DMS 273 (cell line): ENCODE data around the gene BAIAP2.

ENCODE experiments used
- DNase-seq: peaks from one replicate; lab custom pipeline; 2025; ENCODE audit not compliant: unreplicated experiment; lab: John Stamatoyannopoulos, UW

Gene BAIAP2

GRCh38 chr17:81034779-81035520 lies at the start of gene BAIAP2:
Gene BAIAP2, plus strand, starts transcription at chr17:81035151. Its CDS starts 104 bp downstream, at chr17:81035255.
- peak; percentile 97 for DNase-seq

DNA sequence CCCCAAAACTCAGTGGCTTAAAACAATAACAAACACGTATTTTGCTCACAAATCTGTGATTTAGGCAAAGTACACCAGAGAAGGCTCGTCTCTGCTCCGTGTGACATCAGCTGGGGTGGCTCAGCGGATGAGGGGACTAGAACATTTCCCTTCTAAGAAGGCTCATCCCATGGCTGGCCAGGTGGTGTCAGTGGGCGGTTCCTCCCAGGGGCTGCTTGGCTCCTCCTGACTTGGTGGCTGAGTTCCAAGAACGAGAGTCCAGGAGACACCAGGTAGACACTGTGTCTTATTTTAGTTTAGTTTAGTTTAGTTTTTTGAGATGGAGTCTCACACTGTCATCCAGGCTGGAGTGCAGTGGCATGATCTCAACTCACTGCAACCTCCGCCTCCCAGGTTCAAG lies 48.9 kb upstream of the BAIAP2 start:
- no peak for DNase-seq

GRCh38 chr17:80986816-80987475 lies 48.0 kb upstream of the BAIAP2 start:
- DNase-seq: no peak

- no peak for DNase-seq
Measured at GRCh38 chr17:80987941-80988461, 47.0 kb upstream of the BAIAP2 start.

DNA sequence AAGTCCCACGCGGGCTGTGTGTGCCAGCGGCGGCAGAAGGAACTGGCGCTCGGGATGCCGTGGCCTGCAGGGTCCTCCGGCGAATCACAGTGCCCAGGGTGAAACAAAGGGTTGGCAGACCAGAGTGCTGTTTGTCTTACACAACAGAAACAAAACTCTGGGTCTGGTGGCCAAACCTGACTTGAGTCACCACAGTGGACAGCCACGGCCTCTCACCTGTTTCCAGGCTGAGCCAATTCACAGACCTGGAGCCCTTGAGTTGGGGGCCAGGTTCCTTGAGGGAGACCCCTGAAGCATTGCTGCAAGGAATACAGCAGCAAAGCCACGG lies 45.4 kb upstream of the BAIAP2 start:
- DNase-seq: no peak

DNA sequence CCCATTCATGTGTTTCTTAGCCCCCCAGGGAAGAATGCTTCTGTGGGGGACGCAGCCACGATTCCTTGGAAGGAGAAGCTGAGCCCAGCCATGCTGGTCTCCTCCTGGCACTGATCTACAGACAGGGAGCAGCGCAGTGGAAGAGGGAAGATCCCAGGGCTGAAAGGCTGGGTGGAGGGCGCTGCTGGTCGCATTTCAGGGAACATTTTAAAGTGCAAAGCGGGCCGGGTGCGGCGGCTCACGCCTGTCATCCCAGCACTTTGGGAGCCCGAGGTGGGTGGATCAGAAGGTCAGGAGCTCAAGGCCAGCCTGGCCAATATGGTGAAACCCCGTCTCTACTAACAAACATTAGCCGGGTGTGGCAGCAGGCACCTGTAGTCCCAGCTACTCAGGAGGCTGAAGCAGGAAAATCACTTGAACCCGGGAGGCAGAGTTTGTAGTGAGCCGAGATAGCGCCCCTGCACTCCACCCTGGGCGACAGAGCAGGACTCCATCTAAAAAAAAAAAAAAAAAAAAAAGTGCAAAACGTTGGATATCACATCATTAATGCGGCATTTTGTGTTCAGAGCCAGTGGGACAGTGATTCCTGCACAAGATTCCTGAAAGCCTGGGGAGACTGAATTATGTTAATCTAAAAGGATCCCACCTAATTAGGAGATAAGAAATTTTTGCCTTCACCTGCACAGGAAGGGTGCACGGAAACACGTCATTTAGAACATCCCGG lies 43.9 kb upstream of the BAIAP2 start:
- DNase-seq: peak; percentile 48

- DNase-seq: peak; percentile 94
Measured at GRCh38 chr17:80991645-80992076, 43.3 kb upstream of the BAIAP2 start, which contains the start of gene CHMP6. Gene CHMP6, plus strand, starts transcription at chr17:80991841. Its CDS starts 78 bp downstream, at chr17:80991919.

GRCh38 chr17:80992077-80992947 lies 42.6 kb upstream of the BAIAP2 start:
- peak; percentile 61 for DNase-seq

DNA sequence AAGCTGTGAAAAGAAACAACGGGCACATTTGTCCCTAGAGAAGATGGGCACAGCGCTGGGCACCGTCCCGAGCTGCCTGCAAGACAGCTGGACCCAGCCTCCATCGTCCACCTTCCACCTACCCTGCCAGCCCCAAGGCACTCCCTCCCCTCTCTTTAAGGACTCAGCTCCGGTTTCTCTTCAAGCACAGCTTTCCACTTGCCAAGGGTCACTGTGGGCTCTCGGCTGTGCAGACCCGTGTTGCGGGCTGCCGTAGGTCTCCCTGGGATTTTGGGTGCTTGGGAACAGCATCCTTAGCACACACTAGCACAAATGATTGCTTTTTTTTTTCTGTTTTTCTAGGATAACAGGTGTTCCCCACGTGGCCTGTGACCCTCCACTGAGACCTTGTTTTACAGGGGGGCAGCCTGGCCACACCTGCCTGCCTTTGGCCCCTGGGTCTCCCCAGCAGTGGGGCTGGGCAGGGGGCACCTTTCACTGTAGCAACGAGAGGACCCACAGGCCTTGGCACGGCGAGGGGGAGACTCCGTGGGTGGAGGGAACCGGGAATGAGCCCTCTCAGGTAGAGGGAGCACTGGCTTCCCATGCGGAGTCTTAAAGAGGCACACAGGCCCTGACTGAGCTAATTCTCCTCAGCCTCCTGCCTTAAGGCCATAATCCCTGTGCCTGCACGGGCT lies 41.9 kb upstream of the BAIAP2 start:
- no peak for DNase-seq

- DNase-seq: no peak
Measured at GRCh38 chr17:80995131-80995530, 39.8 kb upstream of the BAIAP2 start.

DNA sequence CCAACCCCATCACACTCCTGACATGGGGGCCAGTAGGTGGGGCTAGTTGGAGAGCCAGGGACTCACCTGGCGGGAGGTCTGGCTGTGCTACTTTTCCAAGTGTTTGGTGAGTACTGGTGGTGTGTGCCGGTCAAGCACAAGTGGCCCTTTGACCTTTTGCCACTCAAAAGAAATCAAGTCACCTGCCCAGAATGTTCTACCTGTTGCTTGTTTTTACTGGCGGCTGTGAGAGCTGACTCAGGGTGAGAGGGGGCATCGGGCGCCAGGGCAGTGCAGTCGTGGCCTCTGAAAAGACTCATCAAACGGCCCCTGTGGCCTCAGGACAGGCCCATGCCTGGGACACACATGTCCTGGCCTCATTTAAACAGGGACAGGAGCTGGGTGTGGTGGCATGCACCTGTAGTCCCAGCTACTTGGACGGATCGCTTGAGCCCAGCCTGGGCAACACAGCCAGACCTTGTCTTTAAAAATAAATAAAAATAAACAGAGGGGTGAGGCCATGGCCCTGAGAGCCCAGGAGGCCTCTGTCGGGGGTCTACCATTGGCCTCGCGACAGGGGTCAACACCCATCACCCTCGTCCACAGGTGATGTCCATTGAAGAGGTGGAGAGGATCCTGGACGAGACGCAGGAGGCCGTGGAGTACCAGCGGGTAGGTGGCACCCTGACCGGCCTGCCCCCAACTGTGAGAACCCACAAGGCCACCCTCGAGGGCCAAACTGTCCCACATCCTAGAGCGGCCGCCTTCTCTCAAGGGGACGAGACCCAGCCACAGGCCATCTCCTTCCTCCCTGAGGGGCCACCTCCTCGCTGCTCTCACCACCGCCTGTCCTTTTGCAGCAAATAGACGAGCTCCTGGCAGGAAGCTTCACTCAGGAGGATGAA lies 38.3 kb upstream of the BAIAP2 start:
- no peak for DNase-seq

GRCh38 chr17:80997424-80998117 lies 37.4 kb upstream of the BAIAP2 start:
- no peak for DNase-seq

GRCh38 chr17:80998118-80998747 lies 36.7 kb upstream of the BAIAP2 start:
- no peak for DNase-seq

- DNase-seq: no peak
Measured at GRCh38 chr17:80998748-80999535, 36.0 kb upstream of the BAIAP2 start.

DNA sequence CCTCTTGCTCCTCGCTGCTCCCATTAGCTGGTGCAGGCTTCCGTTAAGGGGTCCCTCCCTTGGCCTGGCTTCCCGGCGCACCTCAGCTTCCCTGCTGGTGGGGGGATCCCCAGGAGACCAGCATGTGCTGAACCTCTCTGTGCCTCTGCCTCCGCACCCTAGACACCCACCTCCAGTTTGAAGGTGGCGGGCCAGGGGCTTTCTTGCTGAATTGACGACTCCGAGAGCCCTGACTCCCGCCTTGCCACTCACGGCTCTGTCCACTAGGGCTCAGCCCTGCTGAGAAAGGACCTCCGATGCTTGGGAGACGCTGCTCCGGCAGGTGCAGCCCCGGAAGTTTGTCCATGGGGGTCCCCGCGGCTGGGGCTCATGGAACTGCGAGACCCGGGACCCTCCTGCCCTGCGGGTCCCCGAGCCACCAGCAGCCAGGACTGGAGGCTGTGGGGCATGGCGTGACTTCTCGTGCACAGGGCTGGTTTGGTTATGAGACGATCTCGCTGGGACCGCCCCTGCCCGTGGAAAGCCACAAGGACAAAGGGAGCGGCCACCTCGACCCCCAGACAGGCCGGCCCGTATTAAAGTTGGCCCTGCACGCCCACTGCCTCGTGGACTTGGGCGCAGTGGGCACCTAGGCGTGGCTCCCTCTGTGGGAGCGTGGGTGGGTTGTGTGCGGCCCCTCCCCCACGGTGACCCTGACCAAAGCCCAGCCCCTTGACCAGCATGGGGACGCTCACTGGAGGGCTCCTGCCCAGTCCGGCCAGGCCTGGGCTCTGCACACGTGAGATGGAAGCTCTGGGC lies 35.2 kb upstream of the BAIAP2 start:
- no peak for DNase-seq

GRCh38 chr17:81000334-81000630 lies 34.7 kb upstream of the BAIAP2 start:
- DNase-seq: no peak
